IMR-90 (cell line): Measurements from ENCODE around the gene CRIM1. TPM values are rescaled to one million over a fixed set of nuclear protein-coding genes. Genes with fewer than 3 reads are reported as not detected.

ENCODE experiments used
- ATAC-seq: fragments of 200-7000 bp; cut with Tn5 transposase; 2 replicates; pipeline ENCODE4 v1.9.1; 2020; ENCODE audit warnings: low read depth, mild to moderate bottlenecking, moderate library complexity
- BruUV-seq: library from RNA; stranded (reverse); fragments of 400-500 nt; replicated peaks from 2 replicates; lab custom pipeline; 2021; lab: Mats Ljungman, UMichigan
- CTCF ChIA-PET: fragments of 300-600 bp; formaldehyde crosslinking; extraction: SDS; loops from one replicate; lab custom pipeline; 2021; ENCODE audit warnings: antibody characterized with exemption; lab: Yijun Ruan, JAX
- POLR2A ChIA-PET: fragments of 300-600 bp; sonication (Branson Sonifier 250); formaldehyde crosslinking; loops from one replicate; lab custom pipeline; 2022; ENCODE audit warnings: antibody characterized with exemption; ENCODE audit not compliant: unreplicated experiment; lab: Charles Lee
- DNase-seq: peaks from one replicate; pipeline ENCODE4 v3.0.0; 2013
- H2AFZ ChIP-seq: replicated peaks from 2 replicates; pipeline ENCODE3; 2013; ENCODE audit warnings: low read length, mild to moderate bottlenecking; ENCODE audit not compliant: poor library complexity
- H2AK5ac ChIP-seq: 2 replicates; pipeline ENCODE4 v1.6.1; 2013; ENCODE audit warnings: low read depth, low read length, inconsistent platforms
- H2AK9ac ChIP-seq: replicated peaks from 2 replicates; pipeline ENCODE3; 2013; ENCODE audit warnings: mild to moderate bottlenecking, low read depth, low read length, moderate library complexity; ENCODE audit not compliant: poor library complexity
- H2BK120ac ChIP-seq: 2 replicates; pipeline ENCODE4 v1.6.1; 2013; ENCODE audit warnings: low read depth, low read length, inconsistent platforms
- H2BK15ac ChIP-seq: 3 replicates; pipeline ENCODE4 v1.6.1; 2013; ENCODE audit warnings: low read depth, low read length, inconsistent platforms
- H2BK20ac ChIP-seq: 2 replicates; pipeline ENCODE4 v1.6.1; 2013; ENCODE audit warnings: low read depth, mild to moderate bottlenecking, inconsistent platforms, low read length, moderate library complexity
- H2BK5ac ChIP-seq: 2 replicates; pipeline ENCODE4 v1.6.1; 2013; ENCODE audit warnings: mild to moderate bottlenecking, low read depth, low read length, inconsistent platforms; ENCODE audit not compliant: poor library complexity, severe bottlenecking
- H3K14ac ChIP-seq: replicated peaks from 2 replicates; pipeline ENCODE4 v1.6.1; 2013; ENCODE audit warnings: low read depth, low read length, inconsistent platforms
- H3K18ac ChIP-seq: 2 replicates; pipeline ENCODE4 v1.6.1; 2013; ENCODE audit warnings: low read depth, low read length, control low read depth
- H3K23ac ChIP-seq: 2 replicates; pipeline ENCODE4 v1.6.1; 2013; ENCODE audit warnings: low read depth, low read length, inconsistent platforms
- H3K27ac ChIP-seq: 2 replicates; pipeline ENCODE4 v1.5.1; 2013; ENCODE audit warnings: mild to moderate bottlenecking, control low read depth, low read length; ENCODE audit not compliant: insufficient read depth
- H3K27me3 ChIP-seq: 2 replicates; pipeline ENCODE4 v1.6.1; 2013; ENCODE audit warnings: low read length; ENCODE audit not compliant: control insufficient read depth, insufficient read depth
- H3K36me3 ChIP-seq: 2 replicates; pipeline ENCODE4 v1.6.1; 2013; ENCODE audit warnings: low read length, mixed read lengths; ENCODE audit not compliant: control insufficient read depth, insufficient read depth
- H3K4ac ChIP-seq: 2 replicates; pipeline ENCODE4 v1.6.1; 2013; ENCODE audit warnings: low read depth, low read length, inconsistent platforms
- H3K4me1 ChIP-seq: 2 replicates; pipeline ENCODE4 v1.6.1; 2013; ENCODE audit warnings: low read length, mixed read lengths; ENCODE audit not compliant: control insufficient read depth, insufficient read depth
- H3K4me2 ChIP-seq: 2 replicates; pipeline ENCODE4 v1.6.1; 2013; ENCODE audit warnings: low read depth, mild to moderate bottlenecking, control low read depth, low read length, moderate library complexity
- H3K4me3 ChIP-seq: 2 replicates; pipeline ENCODE4 v1.5.1; 2013; ENCODE audit warnings: low read depth, mild to moderate bottlenecking, control low read depth, low read length, moderate library complexity; ENCODE audit not compliant: insufficient read depth
- H3K56ac ChIP-seq: 2 replicates; pipeline ENCODE4 v1.6.1; 2013; ENCODE audit warnings: low read length, inconsistent platforms; ENCODE audit not compliant: insufficient read depth; ENCODE audit errors: extremely low read depth
- H3K79me1 ChIP-seq, 2 experiments: 2 replicates each; pipeline ENCODE4 v1.6.1; 2013; ENCODE audit warnings: low read length in 2 of 2, inconsistent platforms in 1 of 2, low read depth in 1 of 2
- H3K9ac ChIP-seq: 2 replicates; pipeline ENCODE4 v1.6.1; 2013; ENCODE audit warnings: low read depth, low read length, control low read depth
- H3K9me1 ChIP-seq: 2 replicates; pipeline ENCODE4 v1.6.1; 2013; ENCODE audit warnings: low read length, inconsistent platforms; ENCODE audit not compliant: insufficient read depth
- H3K9me3 ChIP-seq: 2 replicates; pipeline ENCODE4 v1.6.1; 2013; ENCODE audit warnings: low read length; ENCODE audit not compliant: control insufficient read depth, insufficient read depth
- H4K20me1 ChIP-seq: 2 replicates; pipeline ENCODE4 v1.6.1; 2013; ENCODE audit warnings: low read length, inconsistent platforms; ENCODE audit not compliant: insufficient read depth
- H4K5ac ChIP-seq: 2 replicates; pipeline ENCODE4 v1.6.1; 2013; ENCODE audit warnings: mild to moderate bottlenecking, low read depth, low read length, control low read depth
- H4K8ac ChIP-seq, 2 experiments: 2 replicates each; pipeline ENCODE4 v1.6.1; 2013; ENCODE audit warnings: low read depth in 2 of 2, low read length in 2 of 2, control low read depth in 1 of 2, inconsistent platforms in 1 of 2
- H4K91ac ChIP-seq: 2 replicates; pipeline ENCODE4 v1.6.1; 2013; ENCODE audit warnings: low read depth, low read length, inconsistent platforms; ENCODE audit not compliant: insufficient read depth
- BHLHE40 ChIP-seq: fragments of 150-350 bp; IDR thresholded peaks from 2 replicates; pipeline ENCODE4 v1.6.1; 2016; ENCODE audit warnings: mild to moderate bottlenecking, low read depth, low read length
- CHD1 ChIP-seq: IDR thresholded peaks from 2 replicates; pipeline ENCODE4 v1.6.1; 2012; ENCODE audit warnings: low read depth, low read length, improper control_type of control experiment
- FOS ChIP-seq: fragments of 150-350 bp; IDR thresholded peaks from 2 replicates; pipeline ENCODE4 v1.6.1; 2016; ENCODE audit warnings: low read depth, low read length
- MAFK ChIP-seq: IDR thresholded peaks from 2 replicates; pipeline ENCODE4 v1.6.1; 2012; ENCODE audit warnings: low read depth, low read length, improper control_type of control experiment
- MAZ ChIP-seq: IDR thresholded peaks from 2 replicates; pipeline ENCODE4 v1.6.1; 2012; ENCODE audit warnings: low read depth, mild to moderate bottlenecking, low read length, improper control_type of control experiment, moderate library complexity, borderline replicate concordance
- NFE2L2 ChIP-seq: fragments of 150-350 bp; IDR thresholded peaks from 2 replicates; pipeline ENCODE4 v1.6.1; 2016; ENCODE audit warnings: low read depth, mild to moderate bottlenecking, low read length
- POLR2A ChIP-seq: IDR thresholded peaks from 2 replicates; pipeline ENCODE4 v1.6.1; 2012; ENCODE audit warnings: mild to moderate bottlenecking, low read depth, low read length
- RAD21 ChIP-seq: IDR thresholded peaks from 2 replicates; pipeline ENCODE4 v1.6.1; 2012; ENCODE audit warnings: low read length, improper control_type of control experiment
- RCOR1 ChIP-seq: IDR thresholded peaks from 2 replicates; pipeline ENCODE4 v1.6.1; 2012; ENCODE audit warnings: mild to moderate bottlenecking, low read length, improper control_type of control experiment; ENCODE audit not compliant: insufficient replicate concordance
- RFX5 ChIP-seq: IDR thresholded peaks from 2 replicates; pipeline ENCODE4 v1.8.0; 2012; ENCODE audit warnings: low read depth, mild to moderate bottlenecking, low read length, moderate library complexity
- SMC3 ChIP-seq: fragments of 150-350 bp; IDR thresholded peaks from 2 replicates; pipeline ENCODE4 v1.6.1; 2016; ENCODE audit warnings: low read depth, mild to moderate bottlenecking, antibody characterized with exemption, low read length, moderate library complexity
- WGBS, 2 experiments: methylation state at CpG; one replicate each; pipeline versions ENCODE4 v1.1.5 to v1.1.7; 2013; ENCODE audit warnings: missing lambda C conversion rate in 2 of 2; ENCODE audit not compliant: insufficient read length in 1 of 2; ENCODE audit errors: extremely low coverage in 2 of 2; 5-methylcytosine and 5-hydroxymethylcytosine counted together
- dilution Hi-C: fragments of 300-500 bp; cut with HindIII; formaldehyde crosslinking; loops from one replicate; pipeline ENCODE4 v1.14.3; 2018; ENCODE audit warnings: low sequenced_read_pairs; ENCODE audit not compliant: unreplicated experiment
- in situ Hi-C: fragments of 300-500 bp; cut with MboI; formaldehyde crosslinking; loops from 3 replicates; pipeline ENCODE4 v1.14.3; 2019; ENCODE audit warnings: low sequenced_read_pairs, inconsistent platforms, mixed read lengths
- intact Hi-C: fragments of 100-400 bp; cut with micrococcal nuclease; formaldehyde crosslinking; loops from 2 replicates; pipeline ENCODE4 v1.10.0; 2022
- polyA plus RNA-seq, 3 experiments: library from polyadenylated mRNA; depleted of rRNA; stranded (reverse); fragments of >200 nt; gene quantifications; 2 replicates each; pipeline ENCODE4 v1.2.3, GENCODE V29; 2012; ENCODE audit warnings: low replicate concordance in 1 of 3
- total RNA-seq: library from RNA; depleted of rRNA; stranded (reverse); fragments of >200 nt; gene quantifications from 2 replicates; pipeline ENCODE4 v1.2.3, GENCODE V29; 2012

Gene CRIM1
- total and polyA plus RNA-seq, 2 of the 4 experiments (the other 2 are of a cell fraction), result 285 to 490 TPM

DNA sequence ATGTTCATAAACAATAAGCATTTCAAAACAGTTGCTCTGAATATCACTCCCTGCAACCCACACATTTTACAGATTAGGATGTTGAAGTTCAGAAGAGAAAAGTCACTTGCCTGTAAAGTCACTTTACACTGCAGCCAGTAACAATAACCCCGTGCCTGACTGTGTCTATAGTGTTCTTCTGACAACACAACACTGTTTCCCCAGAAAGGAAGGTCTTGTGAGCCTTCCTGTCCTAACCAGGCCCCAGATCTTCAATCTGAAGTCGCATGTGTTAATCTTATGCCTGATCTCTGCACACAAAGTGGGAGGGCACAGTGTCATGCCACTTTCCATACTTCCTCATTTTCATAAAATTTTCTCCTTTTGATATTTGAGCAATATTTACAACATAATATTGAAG is 122.2 kb downstream of the CRIM1 start:
- TF ChIP-seq MAFK (no peak), NFE2L2 (no peak), MAZ (no peak), RAD21 (no peak), RFX5 (no peak), POLR2A (no peak), SMC3 (no peak), CHD1 (no peak), BHLHE40 (no peak), FOS (no peak), RCOR1 (no peak)
- ChIA-PET POLR2A (no interaction called here), CTCF (no interaction called here)
- H3K4ac ChIP-seq, result peak overlapping the region; percentile 97
- peak overlapping the region; percentile 87 for H3K27ac ChIP-seq
- no peaks in the 10 kb centered on the region for H3K27me3 ChIP-seq
- 0% methylated on average over 1 of the region's 2 CpGs; no CpG with 5 or more reads in 1 of the 2 experiments for WGBS, 2 experiments
- no TSS peak for BruUV-seq
- peak overlapping the region; percentile 60 for H2AK9ac ChIP-seq
- peak overlapping the region; percentile 76; the same call in 1 of the 2 replicates for H3K9ac ChIP-seq
- intact Hi-C loops (no loop called here), dilution Hi-C loops (no loop called here), in situ Hi-C loops (no loop called here)
- ATAC-seq (no peak; the same call in 1 of the 2 replicates), DNase-seq (no peak)
- H3K4me1 ChIP-seq, result peaks cover 26% of the 10 kb centered on the region
- H3K9me1 ChIP-seq, result peaks cover 17% of the 10 kb centered on the region
- peak overlapping the region; percentile 97 for H2BK20ac ChIP-seq
- no peak overlapping the region for H3K4me3 ChIP-seq
- peak overlapping the region; percentile 66 to 82 for H4K8ac ChIP-seq
- H4K20me1 ChIP-seq, result no peaks in the 10 kb centered on the region
- H3K14ac ChIP-seq, result peak overlapping the region; percentile 99
- H3K36me3 ChIP-seq, result peaks cover 43% of the 10 kb centered on the region
- H3K79me1 ChIP-seq, result peaks cover 42 to 49% of the 10 kb centered on the region in 2 experiments
- peak overlapping the region; percentile 99 for H2BK5ac ChIP-seq
- no peak overlapping the region for H3K4me2 ChIP-seq
- H2BK15ac ChIP-seq, result peak overlapping the region; percentile 75
- peak overlapping the region; percentile 73 for H4K5ac ChIP-seq
- H3K9me3 ChIP-seq, result peaks cover 20% of the 10 kb centered on the region
- H2AFZ ChIP-seq, result no peak overlapping the region
- peak overlapping the region; percentile 98 for H2BK120ac ChIP-seq
- H3K23ac ChIP-seq, result peak overlapping the region; percentile 96
- H3K18ac ChIP-seq, result peak overlapping the region; percentile 88
- peak overlapping the region; percentile 96 for H4K91ac ChIP-seq
- peak overlapping the region; percentile 86; the same call in 1 of the 2 replicates for H3K56ac ChIP-seq
- H2AK5ac ChIP-seq, result peak overlapping the region; percentile 84
